ELR (cell line): ENCODE measurements around the gene UTP3.
"Not testable (repeated sequence)": the region's sequence is repeated elsewhere in the genome, so short reads cannot be mapped to it uniquely, and the experiment has no call there.

Source experiments
- DNase-seq: peaks from one replicate; pipeline ENCODE4 v3.0.0-alpha.2; 2015; ENCODE audit warnings: low read depth

Gene UTP3

DNA sequence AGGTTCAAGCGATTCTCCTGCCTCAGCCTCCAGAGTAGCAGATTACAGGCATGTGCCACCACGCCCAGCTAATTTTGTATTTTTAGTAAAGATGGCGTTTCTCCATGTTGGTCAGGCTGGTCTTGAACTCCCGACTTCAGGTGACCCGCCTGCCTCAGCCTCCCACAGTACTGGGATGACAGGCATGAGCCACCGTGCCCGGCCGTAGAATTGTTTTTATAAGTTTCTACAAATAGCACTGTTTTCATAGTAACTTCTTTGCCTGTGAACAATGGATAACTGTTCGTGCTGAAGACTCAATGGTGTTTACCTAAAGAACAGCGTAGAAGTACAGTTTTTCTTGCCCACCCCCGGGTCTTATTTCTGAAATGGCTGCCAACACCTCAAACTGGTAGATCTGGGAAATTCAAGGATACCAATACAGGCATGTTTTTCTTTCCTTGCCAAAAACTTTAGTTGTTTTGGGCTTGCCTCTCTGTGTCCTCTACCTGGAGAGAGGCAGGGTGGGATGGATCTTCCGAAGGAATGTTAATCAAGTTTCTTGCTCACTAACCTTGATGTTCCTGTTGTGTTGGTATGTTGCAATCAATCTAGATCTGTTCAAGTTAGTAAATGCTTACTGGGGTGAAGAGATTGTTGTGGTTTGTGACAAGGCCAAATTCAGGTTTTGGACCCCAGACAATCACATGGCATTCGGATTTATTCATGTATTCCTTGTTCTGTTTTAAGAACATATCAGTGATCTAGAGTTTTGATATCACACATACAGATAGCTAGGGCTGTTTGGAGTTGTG, 30.7 kb downstream of the UTP3 start:
- no peak for DNase-seq

DNA sequence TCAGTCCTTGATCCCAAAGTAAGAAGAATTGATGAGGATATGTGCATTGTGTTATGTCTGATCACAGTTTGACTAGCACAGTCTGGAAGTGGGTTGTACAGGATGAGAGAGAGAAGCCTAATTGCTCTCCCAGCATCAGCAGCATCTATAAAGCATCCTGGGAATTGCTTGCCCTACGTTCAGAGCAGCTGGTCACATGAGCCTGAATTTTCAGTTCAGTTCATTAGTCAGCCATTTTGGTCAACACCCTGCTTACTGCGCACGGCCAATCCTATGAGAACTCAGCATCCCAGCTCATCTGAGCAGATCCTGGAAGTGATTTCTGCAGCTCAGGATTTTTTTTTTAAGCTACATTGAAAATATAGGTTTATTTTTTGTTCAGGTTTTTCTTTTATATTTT, 33.4 kb downstream of the UTP3 start, which contains the start of gene RUFY3:
Gene RUFY3 (plus strand): TSS at position 218 of the 400 bp plus-strand sequence. CDS start 610 bp downstream, outside the sequence.
- peak; percentile 92 for DNase-seq

DNA sequence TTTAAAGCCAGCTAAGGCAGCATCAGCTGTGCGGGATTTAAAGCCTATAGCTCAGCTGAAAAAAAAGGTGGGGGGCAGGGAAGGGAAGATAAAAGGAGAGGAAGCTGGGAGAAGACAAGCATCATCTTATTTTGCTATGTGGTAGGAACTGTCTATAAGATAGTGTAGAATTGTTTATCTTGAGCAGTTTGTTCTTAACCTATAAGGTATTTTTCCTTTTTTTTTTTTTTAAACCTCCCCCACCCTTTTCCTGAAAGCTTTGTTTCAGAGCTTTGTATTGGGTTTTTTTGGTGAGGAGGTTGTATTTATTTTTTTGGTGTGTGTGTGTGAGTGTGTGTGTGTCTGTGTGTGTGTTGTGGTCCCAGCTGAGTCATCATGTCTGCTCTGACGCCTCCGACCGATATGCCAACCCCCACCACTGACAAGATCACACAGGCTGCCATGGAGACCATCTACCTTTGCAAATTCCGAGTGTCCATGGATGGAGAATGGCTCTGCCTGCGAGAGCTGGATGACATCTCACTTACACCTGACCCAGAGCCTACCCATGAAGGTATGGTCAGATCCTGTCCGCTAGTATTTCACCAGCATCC, 34.0 kb downstream of the UTP3 start:
- peak; percentile 73 for DNase-seq

DNA sequence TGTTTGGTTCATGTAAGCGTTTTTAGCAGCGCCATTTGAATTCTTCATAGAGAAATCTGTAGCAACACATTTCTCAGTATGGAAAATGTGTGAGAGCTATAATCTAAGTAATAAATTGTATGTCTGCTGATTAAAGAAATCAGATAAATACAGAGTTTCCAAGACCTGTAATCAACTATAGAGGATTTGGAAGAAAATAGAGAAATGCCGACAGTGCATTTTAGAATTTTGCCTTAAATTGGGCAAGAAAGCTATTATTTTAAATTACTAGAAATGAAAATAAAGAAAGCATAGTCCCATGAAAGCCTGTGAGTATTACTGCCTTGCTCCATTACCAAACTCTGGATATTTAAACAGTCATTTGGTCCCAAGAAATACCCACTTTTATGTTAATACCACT, 36.1 kb downstream of the UTP3 start:
- no peak for DNase-seq

DNA sequence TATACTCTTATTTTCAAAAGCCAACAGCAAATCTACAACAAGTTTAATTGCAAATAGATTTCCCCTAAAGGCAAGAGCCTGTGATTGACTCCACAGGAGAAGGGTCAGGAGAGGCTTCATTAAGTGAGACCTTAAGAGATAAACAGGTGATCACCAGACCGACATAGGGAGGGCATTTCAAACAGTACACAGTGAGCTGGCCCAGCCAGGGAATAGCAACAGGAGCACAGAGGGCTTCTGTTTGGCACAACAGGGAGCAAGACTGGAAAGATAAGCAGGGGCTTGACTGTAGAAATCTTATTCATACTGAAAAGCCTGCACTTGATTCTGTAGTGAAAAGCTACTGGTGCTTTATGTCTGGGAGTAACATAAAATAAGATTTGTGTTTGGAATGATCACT, 37.3 kb downstream of the UTP3 start:
- DNase-seq, result no peak

DNA sequence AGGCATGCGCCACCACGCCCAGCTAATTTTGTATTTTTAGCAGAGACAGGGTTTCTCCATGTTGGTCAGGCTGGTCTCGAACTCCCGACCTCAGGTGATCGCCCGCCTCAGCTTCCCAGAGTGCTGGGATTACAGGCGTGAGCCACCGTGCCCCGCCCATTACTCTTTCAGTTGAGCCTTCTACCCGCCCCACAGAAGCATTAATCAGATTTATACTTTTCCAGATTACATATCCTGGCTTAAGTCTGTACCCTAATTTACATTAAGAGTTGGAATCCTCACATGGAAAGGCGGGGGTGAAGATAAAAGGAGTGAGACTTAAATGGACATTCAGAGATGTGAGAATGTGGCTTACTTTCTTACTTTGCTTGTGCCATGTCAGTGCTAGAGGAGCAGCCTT, 38.2 kb downstream of the UTP3 start:
- DNase-seq, result not testable (repeated sequence)

DNA sequence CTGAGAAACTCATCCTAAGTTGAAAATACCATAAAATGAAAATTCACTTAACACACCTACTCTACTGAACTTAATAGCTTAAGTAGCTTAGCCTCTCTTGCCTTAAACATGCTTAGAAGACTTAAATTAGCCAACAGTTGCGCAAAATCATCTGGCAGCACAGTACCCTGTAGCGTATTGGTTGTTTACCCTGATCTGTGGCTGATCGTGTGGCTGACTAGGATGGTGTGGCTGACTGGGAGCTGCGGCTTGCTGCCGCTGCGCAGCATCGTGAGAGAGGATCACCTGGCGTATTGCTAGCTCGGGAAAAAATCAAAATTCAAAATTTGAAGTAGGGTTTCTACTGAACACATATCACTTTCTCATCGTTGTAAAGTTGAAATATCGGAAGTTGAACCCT, 39.8 kb downstream of the UTP3 start:
- no peak for DNase-seq

DNA sequence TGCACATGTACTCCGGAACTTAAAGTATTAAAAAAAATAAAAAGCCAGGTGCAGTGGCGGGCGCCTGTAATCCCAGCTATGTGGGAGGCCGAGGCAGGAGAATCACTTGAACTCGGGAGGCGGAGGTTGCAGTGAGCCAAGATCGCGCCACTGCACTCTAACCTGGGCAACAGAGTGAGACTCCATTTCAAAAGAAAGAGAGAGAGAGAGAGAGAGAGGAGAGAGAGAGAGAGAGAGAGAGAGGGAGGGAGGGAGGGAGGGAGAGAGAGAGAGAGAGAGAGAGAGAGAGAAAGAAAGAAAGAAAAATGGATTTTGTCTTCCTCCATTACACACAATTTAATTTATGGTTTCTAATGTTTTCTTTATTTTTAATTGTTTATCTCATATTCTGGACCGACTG, 44.5 kb downstream of the UTP3 start:
- DNase-seq, result not testable (repeated sequence)

DNA sequence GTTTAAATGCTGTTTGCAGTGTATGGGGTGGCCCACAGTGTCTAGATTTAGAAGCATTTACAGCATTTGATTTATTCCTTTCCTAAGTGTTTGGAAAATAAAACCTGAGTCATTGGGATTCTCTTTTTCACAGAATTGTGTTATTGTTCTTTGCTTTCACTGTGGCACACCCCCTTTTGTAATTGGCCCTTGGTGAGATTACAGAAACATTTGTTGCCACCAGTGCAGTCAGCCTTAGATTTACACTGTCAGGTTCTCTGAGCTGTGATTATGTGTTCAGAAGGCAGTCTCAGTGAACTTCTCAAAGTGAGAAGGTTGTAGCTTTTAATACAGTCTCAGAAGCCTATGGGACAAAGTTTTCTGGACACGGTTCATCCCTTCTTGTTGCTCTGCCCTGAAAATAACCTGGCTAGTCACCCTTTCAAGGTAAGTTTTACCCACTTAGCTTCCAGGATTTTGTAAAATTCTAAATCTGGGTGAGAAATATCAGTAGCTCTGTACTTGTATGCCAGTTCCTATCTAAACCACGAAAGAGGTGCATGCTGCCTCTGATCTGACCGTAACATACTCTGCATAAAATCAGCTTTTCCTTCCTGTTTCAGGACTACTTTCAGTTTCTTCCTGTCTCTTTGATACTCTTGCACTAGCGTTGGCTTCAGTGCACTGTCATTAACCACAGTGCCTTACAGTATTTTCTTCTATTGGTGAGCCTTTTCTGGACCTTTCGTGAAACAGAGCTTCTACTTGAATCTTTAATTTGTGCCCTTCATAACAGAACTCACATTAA, 46.0 kb downstream of the UTP3 start:
- DNase-seq, result peak; percentile 65

DNA sequence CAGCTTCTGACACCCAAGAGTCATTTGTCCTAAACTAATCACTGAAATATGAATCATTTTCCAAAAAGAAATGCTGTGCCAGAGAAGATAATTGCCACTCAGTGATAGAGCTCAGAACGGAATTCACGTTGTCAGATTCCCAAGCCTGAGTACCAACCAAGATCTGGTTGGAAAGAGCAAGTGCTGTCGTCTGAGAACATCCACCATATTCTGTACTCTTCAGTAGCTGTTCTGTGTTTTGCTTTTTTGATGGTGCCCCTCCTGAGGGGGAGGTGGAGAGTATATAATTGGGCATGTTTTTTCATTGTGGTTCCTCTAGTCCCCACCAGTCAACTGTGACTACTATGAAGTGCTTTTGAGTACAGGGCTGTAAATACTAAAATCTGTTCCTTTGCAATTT, 46.6 kb downstream of the UTP3 start:
- peak; percentile 9 for DNase-seq

DNA sequence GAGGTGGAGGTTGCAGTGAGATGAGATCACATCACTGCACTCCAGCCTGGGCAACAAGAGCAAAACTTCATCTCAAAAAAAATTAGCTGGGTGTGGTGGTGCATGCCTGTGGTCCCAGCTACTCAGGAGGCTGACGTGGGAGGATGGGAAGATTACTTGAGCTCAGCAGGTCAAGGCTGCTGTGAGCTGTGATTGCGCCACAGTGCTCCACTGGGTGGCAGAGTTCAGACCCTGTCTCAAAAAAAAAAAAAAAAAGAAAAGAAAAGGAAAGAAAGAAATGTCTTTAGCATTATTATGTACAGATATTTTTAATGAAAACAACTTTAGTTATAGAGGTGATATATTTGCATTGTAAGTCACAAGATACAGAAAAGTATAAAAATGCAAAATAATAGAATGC, 47.6 kb downstream of the UTP3 start:
- peak; percentile 80 for DNase-seq

DNA sequence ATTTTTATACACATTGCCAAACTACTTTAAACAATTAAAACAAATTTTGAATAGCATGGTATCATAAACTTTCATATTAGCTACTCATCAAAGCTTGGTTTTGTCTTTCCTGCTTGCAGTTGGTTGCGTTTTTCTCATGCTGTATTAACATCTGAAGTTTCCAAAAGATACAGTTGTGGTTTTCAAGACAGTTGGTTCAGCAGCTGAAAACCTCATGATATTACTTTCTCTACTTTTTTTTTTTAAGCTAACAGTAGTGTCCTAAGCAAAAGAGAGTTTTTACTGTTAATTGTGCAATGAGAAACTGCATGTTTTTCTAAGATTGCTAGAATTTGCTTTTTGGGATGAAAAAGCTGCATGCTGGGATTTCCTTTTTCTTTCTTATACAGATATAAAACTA, 48.7 kb downstream of the UTP3 start:
- DNase-seq, result no peak

DNA sequence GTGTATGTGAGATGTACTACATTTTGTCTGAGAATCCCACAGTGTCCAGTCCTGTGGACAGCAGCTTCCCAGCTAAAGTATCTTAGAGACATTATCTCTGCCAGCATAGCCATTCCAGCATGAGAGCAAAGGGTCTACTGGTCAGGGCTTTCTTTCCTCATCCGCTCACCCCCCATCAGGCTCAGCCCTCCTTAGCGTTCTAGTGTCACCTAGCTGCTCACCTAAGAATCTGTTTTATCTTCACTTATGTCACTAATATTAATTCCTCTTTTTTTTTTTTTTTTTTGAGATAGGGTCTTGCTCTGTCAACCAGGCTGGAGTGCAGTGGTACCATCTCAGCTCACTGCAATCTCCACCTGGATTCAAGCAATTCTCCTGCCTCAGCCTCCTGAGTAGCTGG, 49.1 kb downstream of the UTP3 start:
- DNase-seq, result no peak

DNA sequence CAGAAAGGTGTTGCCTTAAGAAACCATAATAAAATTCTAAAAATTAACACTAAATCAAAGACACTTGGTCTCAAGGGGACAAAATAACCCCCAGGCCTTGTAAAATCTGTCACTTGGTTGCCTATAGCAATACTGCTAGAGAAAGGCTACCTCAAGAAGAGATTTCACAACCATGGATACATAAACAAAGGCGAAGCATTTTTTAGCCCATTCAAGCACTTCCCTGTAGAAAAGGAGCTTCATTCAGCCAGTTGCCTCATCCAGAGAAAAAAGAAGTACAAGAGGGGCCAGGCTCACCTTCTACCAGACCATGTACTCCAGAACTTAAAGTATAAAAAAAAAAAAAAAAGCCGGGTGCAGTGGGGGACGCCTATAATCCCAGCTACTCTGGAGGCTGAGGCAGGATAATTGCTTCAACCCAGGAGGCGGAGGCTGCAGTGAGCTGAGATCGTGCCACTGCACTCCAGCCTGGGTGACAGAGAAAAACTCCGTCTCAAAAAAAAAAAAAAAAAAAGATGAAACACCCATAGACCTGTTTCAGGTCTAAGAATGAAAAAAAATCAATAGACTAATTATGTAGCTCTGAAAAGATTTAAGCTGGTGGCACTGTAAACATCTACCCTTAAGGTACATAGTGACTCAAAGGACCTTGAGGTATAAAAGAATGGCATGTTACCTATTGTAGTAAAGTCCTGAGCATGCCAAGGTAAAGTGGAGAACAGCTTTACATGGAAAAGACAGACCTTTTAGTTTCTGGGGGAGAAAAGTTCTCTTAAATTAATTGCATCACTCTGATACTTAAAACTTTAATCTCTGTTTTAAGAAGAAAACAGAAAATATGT, 51.4 kb downstream of the UTP3 start:
- DNase-seq, result no peak
